ENCODE measurements around the gene KANTR.

KANTR gene

GRCh38 chrX:53093748-53094581 is at the start of gene KANTR:
Gene KANTR, plus strand, starts transcription at chrX:53094142. Its CDS starts 30,131 bp downstream, at chrX:53124273.
- peak; percentile 83 to 90 for DNase-seq

- DNase-seq, result no peak
Measured at GRCh38 chrX:53044995-53045394, 48.9 kb upstream of the KANTR start.

- DNase-seq, result no peak
Measured at GRCh38 chrX:53047228-53047627, 46.7 kb upstream of the KANTR start.

GRCh38 chrX:53048169-53049126 is 45.5 kb upstream of the KANTR start, which contains the start of gene GPR173:
Gene GPR173, plus strand, starts transcription at chrX:53048789. Its CDS starts 27,833 bp downstream, at chrX:53076622.
- no peak for DNase-seq

- no peak for DNase-seq
Measured at GRCh38 chrX:53049127-53049517, 44.8 kb upstream of the KANTR start.

- DNase-seq, result no peak
Measured at GRCh38 chrX:53050841-53051240, 43.1 kb upstream of the KANTR start.

- no peak for DNase-seq
Measured at GRCh38 chrX:53055244-53055849, 38.6 kb upstream of the KANTR start.

GRCh38 chrX:53056292-53056691 is 37.6 kb upstream of the KANTR start:
- DNase-seq, result no peak

GRCh38 chrX:53065104-53065503 is 28.8 kb upstream of the KANTR start:
- DNase-seq, result no peak

GRCh38 chrX:53071064-53071463 is 22.9 kb upstream of the KANTR start:
- DNase-seq, result no peak

- DNase-seq, result peak; percentile 76 to 86
Measured at GRCh38 chrX:53071604-53072417, 22.1 kb upstream of the KANTR start.

GRCh38 chrX:53072418-53073114 is 21.4 kb upstream of the KANTR start:
- DNase-seq, result no peak

GRCh38 chrX:53073115-53073586 is 20.8 kb upstream of the KANTR start:
- DNase-seq, result no peak

GRCh38 chrX:53075011-53075410 is 18.9 kb upstream of the KANTR start:
- no peak for DNase-seq

GRCh38 chrX:53076671-53077070 is 17.3 kb upstream of the KANTR start:
- DNase-seq, result no peak

GRCh38 chrX:53077207-53078197 is 16.4 kb upstream of the KANTR start:
- DNase-seq, result no peak

GRCh38 chrX:53078943-53079342 is 15.0 kb upstream of the KANTR start:
- no peak for DNase-seq

- DNase-seq, result peak; percentile 27 to 50
Measured at GRCh38 chrX:53080628-53081580, 13.0 kb upstream of the KANTR start.

Data from CD4-positive, alpha-beta T cell treated with Interferon alpha-2 for 1 hour (primary cell).